ENCODE measurements around the gene MBD2.

DNA sequence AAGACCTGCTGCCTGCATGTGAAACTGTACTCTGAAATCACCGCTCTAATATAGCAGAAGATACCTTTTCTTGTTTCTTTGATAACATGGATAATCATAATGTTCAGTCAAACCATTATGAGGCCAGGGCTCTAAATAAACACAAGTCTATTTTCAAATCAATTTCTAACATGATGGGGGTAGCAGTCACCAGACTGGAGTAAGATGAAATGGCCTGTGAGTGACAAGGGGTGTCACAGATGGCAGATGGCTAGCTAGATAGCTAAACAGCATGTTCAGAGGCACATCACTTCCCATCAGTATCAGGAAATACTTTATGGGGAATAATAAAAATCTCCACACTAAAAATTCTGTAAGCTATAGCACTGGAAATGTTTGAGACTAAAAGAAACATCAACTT is 14.0 kb downstream of the MBD2 start:
- TF ChIP-seq, protein P1, sequence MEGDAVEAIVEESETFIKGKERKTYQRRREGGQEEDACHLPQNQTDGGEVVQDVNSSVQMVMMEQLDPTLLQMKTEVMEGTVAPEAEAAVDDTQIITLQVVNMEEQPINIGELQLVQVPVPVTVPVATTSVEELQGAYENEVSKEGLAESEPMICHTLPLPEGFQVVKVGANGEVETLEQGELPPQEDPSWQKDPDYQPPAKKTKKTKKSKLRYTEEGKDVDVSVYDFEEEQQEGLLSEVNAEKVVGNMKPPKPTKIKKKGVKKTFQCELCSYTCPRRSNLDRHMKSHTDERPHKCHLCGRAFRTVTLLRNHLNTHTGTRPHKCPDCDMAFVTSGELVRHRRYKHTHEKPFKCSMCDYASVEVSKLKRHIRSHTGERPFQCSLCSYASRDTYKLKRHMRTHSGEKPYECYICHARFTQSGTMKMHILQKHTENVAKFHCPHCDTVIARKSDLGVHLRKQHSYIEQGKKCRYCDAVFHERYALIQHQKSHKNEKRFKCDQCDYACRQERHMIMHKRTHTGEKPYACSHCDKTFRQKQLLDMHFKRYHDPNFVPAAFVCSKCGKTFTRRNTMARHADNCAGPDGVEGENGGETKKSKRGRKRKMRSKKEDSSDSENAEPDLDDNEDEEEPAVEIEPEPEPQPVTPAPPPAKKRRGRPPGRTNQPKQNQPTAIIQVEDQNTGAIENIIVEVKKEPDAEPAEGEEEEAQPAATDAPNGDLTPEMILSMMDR (IDR thresholded peaks at IDR 0.05): no peak
- TF ChIP-seq POLR2A (IDR thresholded peaks at IDR 0.05): no peak
